C4-2B (cell line): ENCODE measurements around the gene FAM222B.

ENCODE experiments used
- H3K27ac ChIP-seq: fragments of 450-650 bp; 2 replicates; pipeline ENCODE4 v1.5.1; 2017
- ZFX ChIP-seq: fragments of 450-650 bp; IDR thresholded peaks from 2 replicates; pipeline ENCODE4 v1.6.1; 2017
- TF ChIP-seq, protein P1 (sequence below): fragments of 450-650 bp; conservative IDR thresholded peaks from 2 replicates; pipeline ENCODE4 v1.5.1; 2017; ENCODE audit warnings: mild to moderate bottlenecking

The FAM222B gene

DNA sequence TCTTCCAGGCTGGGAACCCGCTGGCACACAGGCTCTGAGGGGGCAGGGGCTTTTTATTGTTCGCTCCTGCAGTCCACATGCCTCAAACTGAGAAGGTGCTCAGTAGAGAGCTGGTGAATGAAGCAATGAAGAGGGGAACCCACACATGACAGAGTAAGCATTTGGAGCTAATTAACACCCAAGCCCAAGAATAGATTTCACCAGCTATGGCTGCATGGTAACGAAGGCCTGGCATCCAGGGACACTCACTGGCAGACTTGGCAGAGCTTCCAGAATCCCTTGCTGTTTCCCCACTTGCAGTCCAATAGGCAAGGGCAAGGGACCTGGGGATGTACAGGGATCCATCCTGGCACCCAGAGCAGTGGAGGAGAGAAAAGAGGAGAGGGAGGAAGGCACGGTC lies 42.8 kb upstream of the FAM222B start:
- no peak overlapping the region for H3K27ac ChIP-seq
- TF ChIP-seq, protein P1, sequence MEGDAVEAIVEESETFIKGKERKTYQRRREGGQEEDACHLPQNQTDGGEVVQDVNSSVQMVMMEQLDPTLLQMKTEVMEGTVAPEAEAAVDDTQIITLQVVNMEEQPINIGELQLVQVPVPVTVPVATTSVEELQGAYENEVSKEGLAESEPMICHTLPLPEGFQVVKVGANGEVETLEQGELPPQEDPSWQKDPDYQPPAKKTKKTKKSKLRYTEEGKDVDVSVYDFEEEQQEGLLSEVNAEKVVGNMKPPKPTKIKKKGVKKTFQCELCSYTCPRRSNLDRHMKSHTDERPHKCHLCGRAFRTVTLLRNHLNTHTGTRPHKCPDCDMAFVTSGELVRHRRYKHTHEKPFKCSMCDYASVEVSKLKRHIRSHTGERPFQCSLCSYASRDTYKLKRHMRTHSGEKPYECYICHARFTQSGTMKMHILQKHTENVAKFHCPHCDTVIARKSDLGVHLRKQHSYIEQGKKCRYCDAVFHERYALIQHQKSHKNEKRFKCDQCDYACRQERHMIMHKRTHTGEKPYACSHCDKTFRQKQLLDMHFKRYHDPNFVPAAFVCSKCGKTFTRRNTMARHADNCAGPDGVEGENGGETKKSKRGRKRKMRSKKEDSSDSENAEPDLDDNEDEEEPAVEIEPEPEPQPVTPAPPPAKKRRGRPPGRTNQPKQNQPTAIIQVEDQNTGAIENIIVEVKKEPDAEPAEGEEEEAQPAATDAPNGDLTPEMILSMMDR = no peak
- TF ChIP-seq ZFX = no peak

DNA sequence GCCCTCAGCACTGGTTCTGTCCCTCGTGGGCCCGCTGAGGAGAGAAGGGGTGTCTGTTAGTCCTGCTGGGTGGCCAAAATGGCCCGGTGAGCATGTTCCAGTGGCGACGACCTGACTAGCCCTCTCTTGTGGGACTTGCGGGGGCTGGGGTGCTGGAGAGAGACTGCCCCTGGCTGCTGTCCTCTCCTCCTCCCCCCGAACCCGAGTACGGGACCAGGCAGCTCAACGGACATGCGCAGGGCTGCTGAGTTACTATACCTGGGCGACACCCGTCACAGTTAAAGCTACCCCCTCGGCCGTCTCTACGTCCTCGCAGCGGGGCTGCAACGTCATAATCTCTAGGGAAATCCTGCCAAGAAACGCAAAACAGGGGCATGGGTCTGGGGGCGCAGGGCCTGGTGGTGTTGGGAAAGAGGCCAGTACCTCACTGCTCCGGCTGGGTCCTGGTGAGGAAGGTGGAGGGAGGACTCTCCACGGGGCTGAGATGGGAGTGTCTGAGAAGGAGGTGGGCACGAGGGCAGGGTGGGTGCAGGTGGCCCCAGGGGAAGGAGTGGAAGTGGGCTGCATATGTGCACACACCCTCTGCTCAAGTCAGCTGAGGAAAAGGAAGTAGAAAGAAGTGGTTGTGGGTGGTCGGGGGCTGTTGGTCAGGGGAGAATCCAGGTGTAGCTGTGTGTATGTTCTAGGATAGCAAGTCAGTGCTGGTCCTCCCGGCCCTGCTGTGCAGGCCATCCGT lies 41.5 kb upstream of the FAM222B start:
- H3K27ac ChIP-seq = no peak overlapping the region
- TF ChIP-seq, protein P1 = no peak
- TF ChIP-seq ZFX = no peak

DNA sequence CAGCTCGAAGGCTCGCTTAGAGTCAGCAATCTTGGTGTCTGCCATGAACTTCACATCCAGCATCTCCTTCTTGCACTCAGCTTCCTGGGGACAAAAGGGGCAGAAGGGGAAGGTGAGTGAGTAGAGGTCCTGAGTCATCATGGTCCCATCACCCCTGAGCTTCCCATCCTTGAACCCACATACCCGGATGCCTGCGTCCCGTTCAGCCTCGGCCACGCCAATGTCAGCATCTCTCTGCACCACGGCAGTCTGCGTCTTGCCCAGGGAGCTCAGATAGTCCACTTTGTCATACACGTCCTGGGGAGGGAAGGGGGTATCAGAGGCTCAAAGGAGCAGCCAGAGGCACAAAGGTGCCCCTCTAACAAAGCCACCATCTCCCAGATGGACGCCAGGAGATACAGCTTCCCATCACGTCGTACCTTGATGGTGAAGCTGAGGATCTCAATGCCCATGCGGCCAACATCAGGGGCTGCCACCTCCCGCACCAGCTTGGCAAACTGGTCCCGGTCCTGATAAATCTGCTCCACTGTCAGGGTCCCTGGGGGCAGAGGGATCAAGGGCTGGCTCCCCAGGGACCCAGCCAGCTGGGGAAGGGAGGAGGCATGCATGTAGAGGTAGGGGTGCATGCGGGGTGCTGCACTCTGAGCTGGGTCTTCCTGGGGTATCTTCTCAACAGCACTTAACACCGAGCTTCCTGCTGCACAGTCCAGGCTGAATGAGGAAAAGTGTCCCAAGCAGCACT lies 39.7 kb upstream of the FAM222B start:
- no peak overlapping the region for H3K27ac ChIP-seq
- TF ChIP-seq, protein P1 = no peak
- no peak for TF ChIP-seq ZFX

DNA sequence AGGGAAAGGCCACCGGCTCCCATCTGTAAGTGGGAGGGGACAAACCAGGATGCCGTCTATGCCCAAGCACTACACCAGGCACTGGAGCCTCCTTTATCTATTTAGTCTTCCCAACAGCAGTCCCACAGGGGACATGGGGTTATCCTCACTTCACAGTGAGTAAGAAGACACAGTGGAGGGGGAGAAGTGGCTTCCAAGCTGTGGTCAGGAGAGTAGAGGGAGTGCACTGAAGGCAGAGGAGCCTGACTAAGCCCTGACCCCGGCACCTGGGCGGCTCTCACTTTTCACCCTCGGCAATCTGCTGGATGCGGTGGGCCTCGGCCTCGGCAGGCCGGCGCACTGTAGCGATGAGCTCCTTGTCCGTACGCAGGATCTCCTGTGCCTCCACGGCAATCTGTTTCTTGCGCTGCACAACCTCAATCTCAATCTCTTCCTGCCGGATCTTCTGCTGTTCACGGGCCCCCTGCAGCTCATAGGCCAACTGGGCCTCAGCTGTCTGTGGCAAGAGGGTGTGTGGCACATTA lies 39.0 kb upstream of the FAM222B start:
- H3K27ac ChIP-seq = no peak overlapping the region
- no peak for TF ChIP-seq ZFX
- TF ChIP-seq, protein P1 = no peak

DNA sequence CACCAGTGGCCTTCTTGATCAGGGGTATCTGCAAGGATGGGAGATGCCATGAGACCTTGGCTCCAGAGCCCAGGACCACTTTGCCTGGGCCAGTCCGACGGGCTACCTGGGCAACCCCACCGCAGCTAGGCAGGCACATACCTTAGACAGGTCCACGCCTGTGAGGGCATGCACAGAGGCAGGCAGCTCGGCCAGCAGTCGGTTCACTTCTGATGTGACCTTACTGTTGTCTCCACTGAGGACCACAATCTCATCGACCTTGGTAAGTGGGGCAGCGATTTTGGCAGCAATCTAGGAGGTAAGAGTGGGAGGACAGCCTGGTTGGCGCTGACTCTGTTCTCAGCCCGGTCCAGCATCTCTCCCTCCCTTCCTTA lies 38.0 kb upstream of the FAM222B start:
- TF ChIP-seq ZFX = no peak
- TF ChIP-seq, protein P1 = no peak

DNA sequence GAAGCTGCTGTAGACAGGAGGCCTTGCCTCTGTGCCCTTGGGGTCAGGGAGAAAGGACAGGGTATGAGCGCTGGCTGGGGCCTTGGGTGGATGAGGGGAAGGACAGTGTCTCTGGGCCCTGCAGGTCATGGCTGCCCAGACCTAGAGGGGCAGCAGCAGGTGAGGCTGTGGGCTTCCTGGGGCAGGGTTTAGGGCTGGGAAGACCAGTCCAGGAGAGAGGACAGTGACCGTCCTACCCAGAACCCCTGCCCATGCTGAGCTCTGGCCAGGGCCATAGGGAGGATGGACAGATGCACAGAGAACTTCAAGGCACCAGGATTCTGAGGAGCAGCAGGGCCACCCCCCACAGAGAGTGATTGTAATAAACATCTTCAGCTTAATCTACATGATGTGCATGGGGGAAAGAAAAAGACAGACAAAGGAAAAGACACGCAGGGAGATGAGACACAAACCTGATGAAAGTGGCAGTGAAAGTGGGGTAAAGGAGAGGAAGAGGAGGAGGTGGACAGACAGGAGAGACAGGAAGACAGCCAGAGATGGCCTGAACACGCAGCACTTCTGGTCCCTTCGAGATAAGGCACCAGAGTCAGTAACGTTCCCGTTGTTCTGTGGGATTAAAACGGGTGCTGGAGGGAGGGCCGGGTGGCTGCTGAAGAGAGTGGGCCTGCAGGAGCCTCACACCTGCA lies 37.4 kb upstream of the FAM222B start:
- TF ChIP-seq ZFX = no peak
- TF ChIP-seq, protein P1 = no peak
- H3K27ac ChIP-seq = no peak overlapping the region

More for the DNA sequence above, 38.0 kb upstream of the FAM222B start:
- H3K27ac ChIP-seq = no peak overlapping the region
